Activated gamma-delta T cell treated with anti-CD3 and anti-CD28 coated beads, Interleukin-2, amount 50 U/mL, for 16 hours (primary cell): ENCODE measurements around the gene ZFPL1.

Experiments used
- DNase-seq: peaks from one replicate; pipeline ENCODE4 v3.0.0-alpha.2; 2020; ENCODE audit warnings: low read depth

ZFPL1 gene

GRCh38 chr11:65130631-65131416 is 46.8 kb downstream of the ZFPL1 start:
- DNase-seq, result no peak

- DNase-seq, result no peak
Measured at GRCh38 chr11:65131417-65131776, 47.4 kb downstream of the ZFPL1 start.

- DNase-seq, result no peak
Measured at GRCh38 chr11:65131895-65132237, 47.8 kb downstream of the ZFPL1 start.

DNA sequence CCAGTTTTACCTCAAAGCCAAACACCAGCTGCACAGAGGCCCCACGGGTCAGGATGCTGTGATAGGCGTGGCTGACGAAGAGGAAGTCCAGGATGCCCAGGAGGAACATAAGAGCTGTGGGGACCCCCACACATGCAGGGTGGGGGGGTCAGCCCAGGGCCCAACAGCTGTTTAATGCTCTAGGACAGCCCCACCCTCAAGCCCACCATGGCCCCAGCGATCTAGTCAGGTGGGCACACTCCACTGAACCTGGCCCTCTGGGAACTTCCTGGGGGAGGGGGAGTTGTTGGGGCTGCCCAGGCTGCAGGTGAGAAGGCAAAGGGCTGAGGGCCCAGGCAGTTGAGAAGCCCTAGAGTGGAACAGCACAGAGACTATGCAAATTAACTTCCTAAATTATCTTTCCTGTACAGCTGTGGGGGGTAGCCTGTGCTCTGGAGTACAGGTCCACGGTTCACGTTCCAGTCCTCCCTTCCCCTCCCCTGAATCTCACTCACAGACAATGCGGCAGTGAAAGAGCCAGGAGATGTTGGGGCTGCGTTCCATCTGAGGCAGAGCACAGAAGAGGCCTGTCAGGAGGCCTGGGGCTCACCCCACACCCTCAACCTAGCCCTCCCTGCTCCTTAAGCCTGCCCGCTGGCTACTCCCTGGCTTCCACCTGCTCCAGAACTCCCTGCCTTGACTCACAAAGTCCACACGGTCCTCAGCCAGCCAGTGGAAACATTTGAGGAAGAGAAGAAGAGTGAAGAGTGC is 48.4 kb downstream of the ZFPL1 start:
- DNase-seq, result no peak

- DNase-seq, result no peak
Measured at GRCh38 chr11:65132988-65133700, 49.1 kb downstream of the ZFPL1 start.

GRCh38 chr11:65133724-65134123 is 49.7 kb downstream of the ZFPL1 start:
- no peak for DNase-seq

GRCh38 chr11:65134240-65134951 is 50.4 kb downstream of the ZFPL1 start, which contains the start of gene SYVN1:
SYVN1 (minus strand) TSS chr11:65134519; CDS start chr11:65133601, 918 bp downstream.
- peak; percentile 91 for DNase-seq

DNA sequence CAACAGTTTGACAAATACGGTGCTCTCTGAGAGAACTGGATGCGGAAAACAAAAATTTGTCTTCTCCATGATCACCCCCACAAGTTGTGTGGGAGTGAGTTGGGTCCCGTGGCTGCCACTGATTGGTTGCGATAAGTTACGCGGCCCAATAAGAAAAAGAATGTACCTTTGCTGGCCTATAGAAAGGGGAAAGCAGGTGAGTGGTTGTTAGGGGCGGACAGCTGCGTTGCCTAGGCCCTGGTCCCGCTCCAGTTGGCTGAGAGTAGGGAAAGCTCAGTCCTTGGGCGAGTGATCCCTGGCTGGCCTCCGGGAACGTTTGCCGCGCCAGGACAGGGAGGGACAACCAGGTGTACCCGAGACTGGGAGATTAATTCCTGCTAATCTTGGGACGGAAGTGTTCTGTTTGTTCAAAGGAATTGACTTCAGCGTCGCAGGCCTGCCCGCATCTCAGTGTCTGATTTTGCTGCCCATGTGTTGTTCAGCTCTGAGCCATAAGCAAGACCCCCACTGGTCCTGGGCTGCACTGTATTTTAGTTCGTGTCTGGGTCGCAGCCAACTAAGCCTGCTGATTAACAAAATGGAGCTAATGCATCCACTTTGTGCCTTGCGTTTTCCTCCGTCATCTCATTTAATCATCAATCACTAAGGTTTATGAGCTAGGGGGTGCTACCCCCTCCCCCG is 51.1 kb downstream of the ZFPL1 start:
- peak; percentile 76 for DNase-seq

DNA sequence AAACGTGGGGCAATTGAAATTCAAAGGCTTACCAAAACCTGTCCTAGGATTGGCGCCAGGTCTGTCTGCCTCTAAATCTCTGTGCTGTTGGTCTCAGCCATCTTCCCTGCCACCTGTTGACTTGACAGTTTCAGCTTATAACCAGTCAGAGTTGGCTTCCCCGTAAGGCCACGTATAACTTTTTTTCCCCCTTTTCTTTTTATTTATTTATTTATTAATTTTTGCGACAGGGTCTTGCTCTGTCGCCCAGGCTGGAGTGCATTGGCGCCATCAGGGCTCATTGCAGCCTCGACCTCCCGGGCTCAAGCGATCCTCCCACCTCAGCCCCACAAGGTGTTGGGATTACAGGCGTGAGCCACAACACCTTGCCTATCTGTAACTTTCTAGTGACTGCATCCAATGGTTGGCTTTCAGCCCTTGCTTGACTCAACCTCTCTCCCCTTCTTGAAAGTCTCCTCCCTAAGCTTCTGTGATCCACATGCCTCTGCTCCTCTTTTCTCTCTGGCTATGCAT is 51.7 kb downstream of the ZFPL1 start:
- DNase-seq, result no peak

GRCh38 chr11:65136515-65137096 is 52.6 kb downstream of the ZFPL1 start:
- no peak for DNase-seq
